BJ (cell line): Measurements from ENCODE around the gene KMT2C. TPM values are rescaled to one million over a fixed set of nuclear protein-coding genes. Genes with fewer than 3 reads are reported as not detected.
"Not testable (repeated sequence)": the region's sequence is repeated elsewhere in the genome, so short reads cannot be mapped to it uniquely, and the experiment has no call there.

ENCODE experiments used
- CTCF ChIA-PET: fragments of 350-600 bp; formaldehyde crosslinking; extraction: SDS; loops from one replicate; lab custom pipeline; 2021; ENCODE audit warnings: antibody characterized with exemption, inconsistent platforms; lab: Yijun Ruan, JAX
- POLR2A ChIA-PET: fragments of 300-600 bp; sonication (Branson Sonifier 250); formaldehyde crosslinking; extraction: SDS; loops from one replicate; lab custom pipeline; 2021; ENCODE audit warnings: antibody characterized with exemption; lab: Charles Lee
- DNase-seq: peaks from one replicate; pipeline ENCODE4 v3.0.0-alpha.2; 2011; ENCODE audit warnings: low read depth
- H3K27me3 ChIP-seq: 2 replicates; pipeline ENCODE4 v1.6.0; 2011; ENCODE audit warnings: low read length; ENCODE audit not compliant: control insufficient read depth, insufficient read depth
- H3K36me3 ChIP-seq: 2 replicates; pipeline ENCODE4 v1.5.1; 2011; ENCODE audit warnings: low read length; ENCODE audit not compliant: control insufficient read depth, insufficient read depth
- H3K4me3 ChIP-seq: 2 replicates; pipeline ENCODE4 v1.5.1; 2011; ENCODE audit warnings: low read depth, mild to moderate bottlenecking, control low read depth, low read length
- polyA plus RNA-seq: library from polyadenylated mRNA; depleted of rRNA; stranded (reverse); fragments of >200 nt; gene quantifications from 2 replicates; pipeline ENCODE4 v1.2.3, GENCODE V29; 2011
- TF ChIP-seq, protein P1 (sequence below): IDR thresholded peaks from 2 replicates; pipeline ENCODE4 v1.5.1; 2011; ENCODE audit warnings: low read depth, mild to moderate bottlenecking, control low read depth, inconsistent platforms, low read length, moderate library complexity; ENCODE audit not compliant: insufficient read depth

KMT2C gene
- polyA plus RNA-seq, 1 experiment, result 6.9 TPM

DNA sequence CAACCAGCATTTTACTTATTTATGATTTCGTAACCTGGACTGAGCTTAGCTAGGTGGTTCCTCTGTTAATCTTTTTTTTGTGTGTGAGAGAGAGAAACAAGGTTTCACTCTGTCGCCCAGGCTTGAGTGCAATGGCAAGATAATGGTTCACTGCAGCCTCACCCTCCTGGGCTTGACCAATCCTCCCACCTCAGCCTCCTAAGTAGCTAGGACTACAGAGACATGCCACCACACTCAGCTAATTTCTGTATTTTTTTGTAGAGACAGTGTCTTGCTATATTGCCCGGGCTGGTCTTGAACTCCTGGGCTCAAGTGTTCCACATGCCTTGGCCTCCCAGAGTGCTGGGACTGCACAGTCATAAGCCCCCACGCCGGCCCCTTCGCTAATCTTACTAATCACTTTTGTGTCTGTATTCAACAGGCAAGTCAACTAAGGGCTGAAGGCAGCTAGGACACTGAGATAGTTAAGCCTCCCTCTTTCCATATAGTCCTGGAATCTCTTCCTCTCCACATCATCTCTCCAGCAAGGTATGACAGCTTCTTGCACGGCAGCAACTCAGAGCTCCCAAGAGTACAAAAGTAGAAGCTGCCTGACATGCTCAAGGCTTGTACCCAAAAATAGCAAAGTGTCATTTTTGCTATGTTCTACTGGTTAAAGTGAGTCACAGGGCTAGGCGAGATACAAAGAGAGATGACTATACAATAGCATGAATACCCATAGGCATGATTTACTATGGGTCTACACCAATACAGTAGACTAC is 11.3 kb downstream of the KMT2C start:
- Histone ChIP-seq H3K36me3 (no peaks in the 10 kb centered on the region), H3K4me3 (no peak overlapping the region), H3K27me3 (no peaks in the 10 kb centered on the region)
- TF ChIP-seq, protein P1, sequence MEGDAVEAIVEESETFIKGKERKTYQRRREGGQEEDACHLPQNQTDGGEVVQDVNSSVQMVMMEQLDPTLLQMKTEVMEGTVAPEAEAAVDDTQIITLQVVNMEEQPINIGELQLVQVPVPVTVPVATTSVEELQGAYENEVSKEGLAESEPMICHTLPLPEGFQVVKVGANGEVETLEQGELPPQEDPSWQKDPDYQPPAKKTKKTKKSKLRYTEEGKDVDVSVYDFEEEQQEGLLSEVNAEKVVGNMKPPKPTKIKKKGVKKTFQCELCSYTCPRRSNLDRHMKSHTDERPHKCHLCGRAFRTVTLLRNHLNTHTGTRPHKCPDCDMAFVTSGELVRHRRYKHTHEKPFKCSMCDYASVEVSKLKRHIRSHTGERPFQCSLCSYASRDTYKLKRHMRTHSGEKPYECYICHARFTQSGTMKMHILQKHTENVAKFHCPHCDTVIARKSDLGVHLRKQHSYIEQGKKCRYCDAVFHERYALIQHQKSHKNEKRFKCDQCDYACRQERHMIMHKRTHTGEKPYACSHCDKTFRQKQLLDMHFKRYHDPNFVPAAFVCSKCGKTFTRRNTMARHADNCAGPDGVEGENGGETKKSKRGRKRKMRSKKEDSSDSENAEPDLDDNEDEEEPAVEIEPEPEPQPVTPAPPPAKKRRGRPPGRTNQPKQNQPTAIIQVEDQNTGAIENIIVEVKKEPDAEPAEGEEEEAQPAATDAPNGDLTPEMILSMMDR, result no peak
- POLR2A ChIA-PET, result no interaction called here
- CTCF ChIA-PET, result no interaction called here
- no peak for DNase-seq

DNA sequence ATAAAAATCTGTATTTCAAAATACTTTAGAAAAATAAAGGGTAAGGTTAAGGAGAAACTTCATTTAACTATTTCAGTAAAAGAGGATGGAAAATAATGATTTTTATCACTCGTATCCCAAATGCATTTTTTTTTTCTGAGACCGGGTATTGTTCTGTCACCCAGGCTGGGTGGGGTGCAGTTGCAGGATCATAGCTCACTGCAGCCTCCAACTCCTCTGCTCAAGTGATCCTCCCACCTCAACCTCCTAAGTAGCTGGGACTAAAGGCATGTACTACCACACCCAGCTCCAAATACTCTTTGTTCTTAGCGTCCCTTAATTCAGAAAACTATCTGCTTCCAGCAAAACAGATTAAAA is 11.8 kb downstream of the KMT2C start:
- ChIA-PET POLR2A (no interaction called here), CTCF (no interaction called here)
- no peak for DNase-seq
- TF ChIP-seq, protein P1, result no peak
- no peaks in the 10 kb centered on the region for H3K27me3 ChIP-seq
- H3K4me3 ChIP-seq, result no peak overlapping the region
- no peaks in the 10 kb centered on the region for H3K36me3 ChIP-seq

DNA sequence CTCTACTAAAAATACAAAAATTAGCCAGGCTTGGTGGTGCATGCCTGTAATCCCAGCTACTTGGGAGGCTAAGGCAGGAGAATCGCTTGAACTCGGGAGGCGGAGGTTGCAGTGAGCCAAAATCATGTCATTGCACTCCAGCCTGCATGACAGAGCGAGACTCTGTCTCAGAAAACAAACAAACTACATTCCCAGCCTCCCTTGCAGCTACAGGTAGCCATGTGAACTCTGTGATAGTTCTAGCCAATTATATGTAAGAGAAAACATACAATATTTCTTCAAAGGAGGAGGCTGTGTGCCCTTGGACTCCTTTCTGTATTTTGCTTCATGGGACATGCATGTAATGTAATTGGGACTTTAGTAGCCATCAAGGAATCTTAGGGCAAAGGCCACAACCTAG is 12.6 kb downstream of the KMT2C start:
- DNase-seq, POLR2A ChIA-PET, H3K4me3 ChIP-seq, H3K27me3 ChIP-seq, H3K36me3 ChIP-seq, CTCF ChIA-PET: not testable (repeated sequence)

DNA sequence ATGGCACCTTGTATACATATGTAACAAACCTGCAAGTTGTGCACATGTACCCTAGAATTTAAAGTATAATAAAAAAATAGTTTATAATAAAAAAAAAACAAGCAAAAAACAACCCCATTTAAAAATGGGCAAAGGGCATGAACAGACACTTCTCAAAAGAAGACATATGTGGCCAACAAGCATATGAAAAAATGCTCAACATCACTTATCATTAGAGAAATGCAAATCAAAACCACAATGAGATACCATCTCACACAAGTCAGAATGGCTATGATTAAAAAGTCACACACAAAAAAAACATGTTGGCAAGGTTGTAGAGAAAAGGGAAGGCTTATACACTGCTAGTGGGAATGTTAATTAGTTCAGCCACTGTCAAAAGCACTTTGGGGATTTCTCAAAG is 14.9 kb downstream of the KMT2C start:
- CTCF ChIA-PET, H3K36me3 ChIP-seq, DNase-seq, H3K4me3 ChIP-seq, H3K27me3 ChIP-seq, POLR2A ChIA-PET: not testable (repeated sequence)

DNA sequence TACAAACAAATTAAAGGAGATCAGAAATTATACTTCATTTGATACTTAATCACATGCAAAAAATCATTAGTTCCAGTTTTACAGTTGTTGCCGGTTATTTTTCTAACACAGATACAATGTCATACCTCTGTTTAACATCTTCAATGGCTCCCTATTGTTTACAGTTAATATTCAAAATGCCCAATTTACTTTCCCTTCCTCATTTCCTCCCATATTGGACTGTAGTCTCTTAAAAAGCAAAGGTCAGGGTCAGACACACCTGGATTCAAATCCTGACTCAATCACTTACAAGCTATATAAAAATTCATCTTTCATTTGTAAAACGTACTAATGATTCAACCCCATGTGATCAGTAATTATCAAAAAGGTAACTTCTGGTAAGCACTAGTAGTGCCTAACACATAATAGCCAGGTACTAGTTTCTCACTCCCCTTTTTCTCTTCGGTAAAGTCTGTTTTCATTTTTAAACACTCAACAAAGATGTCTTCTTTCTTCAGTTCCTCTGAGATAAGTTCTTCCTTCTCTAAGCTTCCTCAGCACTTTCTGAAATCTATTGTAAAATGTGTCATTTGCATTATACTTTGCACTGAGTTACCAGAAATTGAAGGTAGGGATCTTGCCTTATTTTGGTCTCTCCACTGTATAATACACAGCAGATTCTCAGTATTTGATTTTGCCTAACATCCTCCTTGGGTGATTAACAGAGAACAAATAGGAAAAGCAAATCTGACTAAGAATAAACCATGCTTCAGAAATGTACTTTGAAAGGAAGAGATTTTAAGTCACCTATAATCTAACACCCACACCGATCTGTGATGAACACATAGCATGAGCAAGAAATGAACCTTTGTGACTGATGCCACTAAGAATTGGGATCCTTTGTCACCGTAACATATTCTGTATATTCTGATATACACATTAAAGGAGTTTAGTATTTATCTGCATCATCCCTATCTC is 16.1 kb downstream of the KMT2C start:
- Histone ChIP-seq H3K36me3 (no peaks in the 10 kb centered on the region), H3K27me3 (no peaks in the 10 kb centered on the region), H3K4me3 (no peak overlapping the region)
- ChIA-PET POLR2A (no interaction called here), CTCF (no interaction called here)
- TF ChIP-seq, protein P1, result no peak
- no peak for DNase-seq

DNA sequence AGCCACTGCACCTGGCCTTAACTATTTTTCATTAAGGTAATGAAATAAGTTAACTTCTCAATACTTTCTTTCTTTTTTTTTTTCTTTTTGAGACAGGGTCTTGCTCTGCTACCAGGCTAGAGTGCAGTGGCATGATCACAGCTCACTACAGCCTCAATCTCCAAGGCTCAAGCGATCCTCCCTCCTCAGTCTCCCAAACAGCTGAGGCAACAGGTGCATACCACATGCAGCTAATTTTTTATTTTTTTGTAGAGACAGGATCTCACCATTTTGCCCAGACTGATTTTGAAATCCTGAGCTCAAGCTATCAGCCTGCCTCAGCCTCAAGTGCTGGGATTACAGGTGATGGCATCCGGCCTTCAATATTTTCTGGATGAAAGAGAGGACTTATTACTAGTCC is 21.0 kb downstream of the KMT2C start:
- Histone ChIP-seq H3K4me3 (no peak overlapping the region), H3K27me3 (no peaks in the 10 kb centered on the region), H3K36me3 (no peaks in the 10 kb centered on the region)
- ChIA-PET CTCF (interaction anchor here (0.6 kb wide), 1 partner anchor 304 kb away, joined by 5 read pairs; no protein-coding TSS in a partner anchor), POLR2A (no interaction called here)
- DNase-seq, result no peak
- TF ChIP-seq, protein P1, result no peak
